Suprapubic skin (tissue), 4 donors: ENCODE results near the gene NBPF8. TPM values are rescaled to one million over a fixed set of nuclear protein-coding genes. Genes with fewer than 3 reads are reported as not detected.

Experiments
- total RNA-seq, 4 donors: library from RNA; depleted of rRNA; stranded (reverse); fragments of >200 nt; gene quantifications; one replicate each; pipeline ENCODE4 v1.1.0, GENCODE V29; 2016

The NBPF8 gene
- total RNA-seq, 4 donors from 2014 or later = 11.4 to 20.3 (median 12.5) TPM

Other genes starting within 250 kb of the NBPF8 start
- gene SEC22B, start 238.5 kb upstream of the NBPF8 start, total RNA-seq = 10 to 100 TPM; 10.1 to 18.2 (median 15.9) TPM